Cardiac fibroblast (primary cell): Measurements from ENCODE around the gene PRKRIP1.

Experiments
- DNase-seq, 2 donors: peaks; one replicate each; pipeline versions ENCODE4 v3.0.0 to v3.0.0-alpha.2; 2010; ENCODE audit warnings: low read depth in 2 of 2
- H3K4me3 ChIP-seq, 2 donors: replicated peaks in 1 of 2; 1 replicate in 1 of 2; 2 replicates in 1 of 2; pipeline ENCODE4 v1.5.1; 2011; ENCODE audit warnings: low read depth in 2 of 2, low read length in 2 of 2, mild to moderate bottlenecking in 2 of 2, moderate library complexity in 1 of 2
- CTCF ChIP-seq: IDR thresholded peaks from one replicate; pipeline ENCODE4 v1.5.1; 2011; ENCODE audit warnings: low read depth, mild to moderate bottlenecking, low read length, inconsistent platforms

PRKRIP1 gene

GRCh38 chr7:102433219-102434038 is 37.3 kb downstream of the PRKRIP1 start, which contains the start of gene ORAI2:
TSS of gene ORAI2 (plus strand) at chr7:102433575. CDS start at chr7:102438957, 5,382 bp downstream.
- peak within 1 kb of the TSS; percentile 73 to 75 for H3K4me3 ChIP-seq
- DNase-seq = peak; percentile 57 to 75
- TF ChIP-seq CTCF = no peak

DNA sequence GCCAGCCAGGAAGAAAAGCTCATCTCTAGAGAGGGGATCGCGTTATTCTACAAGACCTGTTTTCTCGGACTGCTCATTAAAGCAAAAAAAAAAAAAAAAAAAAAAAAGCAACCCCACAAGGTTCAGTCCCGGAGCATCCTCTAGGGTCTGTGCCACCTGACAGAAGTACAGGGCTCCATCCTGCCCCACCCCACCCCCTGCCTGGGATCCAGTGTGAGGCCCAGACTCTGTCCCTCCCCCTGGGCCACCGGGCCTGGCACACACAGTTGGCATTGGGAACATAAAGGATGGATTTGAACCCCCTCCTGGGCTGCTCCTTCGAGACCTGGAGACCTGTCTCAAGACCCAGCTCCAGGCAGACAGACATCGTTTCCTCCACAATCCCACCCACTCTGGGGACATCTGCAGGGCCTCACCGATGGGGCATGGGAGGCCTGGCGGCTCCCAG is 37.9 kb downstream of the PRKRIP1 start:
- peak overlapping the region; percentile 70 to 73 for H3K4me3 ChIP-seq
- no peak for TF ChIP-seq CTCF
- peak; percentile 44 for DNase-seq

GRCh38 chr7:102436118-102436517 is 40.0 kb downstream of the PRKRIP1 start:
- no peak for TF ChIP-seq CTCF
- no peak overlapping the region for H3K4me3 ChIP-seq
- no peak for DNase-seq

DNA sequence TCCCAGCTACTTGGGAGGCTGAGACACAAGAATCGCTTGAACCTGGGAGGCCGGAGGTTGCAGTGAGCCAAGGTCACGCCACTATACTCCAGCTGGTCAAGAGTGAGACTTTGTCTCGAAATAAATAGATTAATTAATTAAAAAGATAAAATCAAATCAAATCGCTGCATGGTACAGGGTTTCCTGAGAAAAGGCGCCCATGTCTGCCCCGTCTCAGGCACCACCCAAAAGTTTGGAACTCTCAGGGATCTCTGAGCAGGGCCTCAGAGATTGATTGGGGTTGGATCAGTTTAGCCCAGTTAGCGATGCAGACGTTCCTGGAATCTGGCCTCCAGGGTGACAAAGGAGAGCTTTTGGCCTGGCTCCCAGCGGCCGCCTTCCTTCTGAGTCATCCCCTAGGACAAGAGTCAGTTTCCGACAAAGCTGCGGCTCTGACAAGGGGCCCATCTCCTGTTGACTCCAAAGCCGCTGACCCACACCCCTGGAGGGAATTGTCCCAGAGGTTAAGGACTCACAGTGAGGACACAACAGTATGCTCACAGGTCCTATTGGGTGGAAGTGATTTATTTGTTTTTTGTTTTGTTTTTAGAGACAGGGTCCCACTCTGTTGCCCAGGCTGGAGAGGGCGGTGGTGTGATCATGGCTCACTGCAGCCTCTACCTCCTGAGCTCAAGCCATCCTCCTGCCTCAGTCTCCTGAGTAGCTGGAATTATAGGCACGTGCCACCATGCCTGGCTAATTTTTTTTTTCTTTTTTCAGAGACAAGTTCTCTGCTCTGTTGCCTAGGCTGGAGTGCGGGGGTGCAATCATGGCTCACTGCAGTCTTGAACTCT is 44.0 kb downstream of the PRKRIP1 start:
- TF ChIP-seq CTCF = peak; percentile 5
- no peak overlapping the region for H3K4me3 ChIP-seq
- peak; percentile 75 to 84 for DNase-seq

- no peak overlapping the region for H3K4me3 ChIP-seq
- no peak for DNase-seq
- no peak for TF ChIP-seq CTCF
Measured at GRCh38 chr7:102444961-102445673, 49.0 kb downstream of the PRKRIP1 start.

DNA sequence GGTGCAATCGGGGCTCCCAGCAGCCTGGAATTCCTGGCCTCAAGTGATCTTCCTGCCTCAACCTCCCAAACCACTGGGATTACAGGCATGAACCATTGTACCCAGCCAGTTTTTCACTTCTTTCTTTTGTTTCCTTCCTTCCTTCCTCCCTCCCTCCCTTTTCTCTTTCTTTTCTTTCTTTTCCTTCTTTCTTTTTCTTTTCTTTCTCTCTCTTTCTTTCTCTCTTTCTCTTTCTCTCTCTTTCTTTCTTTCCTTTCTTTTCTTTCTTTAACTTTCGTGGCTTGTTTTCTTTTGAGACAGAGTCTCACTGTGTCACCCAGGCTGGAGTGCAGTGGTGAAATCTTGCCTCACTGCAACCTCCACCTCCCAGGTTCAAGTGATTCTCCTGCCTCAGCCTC is 49.5 kb downstream of the PRKRIP1 start:
- no peak for TF ChIP-seq CTCF
- no peak overlapping the region for H3K4me3 ChIP-seq
- DNase-seq = no peak
